Right atrium auricular region (tissue), 2 donors: ENCODE measurements around the gene CNDP1. TPM values are rescaled to one million over a fixed set of nuclear protein-coding genes. Genes with fewer than 3 reads are reported as not detected.

Experiments used
- DNase-seq: peaks from one replicate; pipeline ENCODE4 v3.0.0-alpha.2; 2019; ENCODE audit warnings: low spot score
- H3K27ac ChIP-seq, 2 donors: fragments of 200-600 bp; sonication (generic); 1 replicate in 1 of 2; 2 replicates in 1 of 2; pipeline ENCODE4 v1.5.1; 2016 to 2019
- H3K27me3 ChIP-seq, 2 donors: fragments of 200-600 bp; sonication (generic); one replicate each; pipeline versions ENCODE4 v1.5.1 to v1.6.0; 2017 to 2019
- H3K36me3 ChIP-seq: fragments of 200-600 bp; sonication (generic); one replicate; pipeline ENCODE4 v1.5.1; 2016
- H3K4me1 ChIP-seq, 2 donors: fragments of 200-600 bp; sonication (generic); one replicate each; pipeline versions ENCODE4 v1.5.1 to v1.6.0; 2017 to 2019
- H3K4me3 ChIP-seq, 2 donors: fragments of 200-600 bp; sonication (generic); 1 replicate in 1 of 2; 2 replicates in 1 of 2; pipeline ENCODE4 v1.5.1; 2017 to 2019; ENCODE audit warnings: mild to moderate bottlenecking in 1 of 2, moderate library complexity in 1 of 2
- H3K9me3 ChIP-seq, 2 donors: fragments of 200-600 bp; sonication (generic); one replicate each; pipeline ENCODE4 v1.5.1; 2019
- CTCF ChIP-seq, 2 donors: fragments of 200-600 bp; sonication (generic); IDR thresholded peaks; one replicate each; pipeline ENCODE4 v1.5.1; 2019; ENCODE audit warnings: antibody characterized with exemption in 2 of 2
- total RNA-seq, 2 donors: library from RNA; depleted of rRNA; stranded (reverse); fragments of >200 nt; gene quantifications; one replicate each; pipeline ENCODE4 v1.1.0, GENCODE V29; 2016

CNDP1 gene
- total RNA-seq, 2 donors from 2014 or later: not detected

- H3K27me3 ChIP-seq: no peaks in the 10 kb centered on the region
- no peak for DNase-seq
- H3K36me3 ChIP-seq: peaks cover 7% of the 10 kb centered on the region
- H3K9me3 ChIP-seq: no peaks in the 10 kb centered on the region
- TF ChIP-seq CTCF (IDR thresholded peaks at IDR 0.05): no peak
- H3K4me3 ChIP-seq: no peak overlapping the region
- peaks cover 0 to 43% of the 10 kb centered on the region in 2 donors for H3K4me1 ChIP-seq
- no peak overlapping the region for H3K27ac ChIP-seq
Observed at GRCh38 chr18:74595431-74595830, 61.1 kb downstream of the CNDP1 start.

GRCh38 chr18:74597034-74597661, 62.8 kb downstream of the CNDP1 start:
- no peaks in the 10 kb centered on the region for H3K9me3 ChIP-seq
- TF ChIP-seq CTCF (IDR thresholded peaks at IDR 0.05): peak in 1 of 2 donors; percentile 9
- peak; percentile 79 for DNase-seq
- no peaks in the 10 kb centered on the region for H3K27me3 ChIP-seq
- H3K4me1 ChIP-seq: peaks cover 0 to 48% of the 10 kb centered on the region in 2 donors
- H3K36me3 ChIP-seq: peaks cover 7% of the 10 kb centered on the region
- H3K27ac ChIP-seq: peak overlapping the region; percentile 98 to 100
- H3K4me3 ChIP-seq: peak overlapping the region; percentile 92 to 98

- H3K9me3 ChIP-seq: no peaks in the 10 kb centered on the region
- no peaks in the 10 kb centered on the region for H3K27me3 ChIP-seq
- H3K27ac ChIP-seq: peak within 1 kb of the TSS; percentile 98 to 100
- peaks cover 7% of the 10 kb centered on the region for H3K36me3 ChIP-seq
- H3K4me1 ChIP-seq: peaks cover 0 to 48% of the 10 kb centered on the region in 2 donors
- DNase-seq: peak; percentile 88
- no peak for TF ChIP-seq CTCF (IDR thresholded peaks at IDR 0.05)
- H3K4me3 ChIP-seq: peak within 1 kb of the TSS; percentile 92 to 98
Observed at GRCh38 chr18:74597662-74598349, 63.5 kb downstream of the CNDP1 start, which contains the start of gene ZNF407. TSS of gene ZNF407 (plus strand) at chr18:74597870. CDS start at chr18:74631020, 33,150 bp downstream.

- H3K27me3 ChIP-seq: no peaks in the 10 kb centered on the region
- peaks cover 0 to 48% of the 10 kb centered on the region in 2 donors for H3K4me1 ChIP-seq
- H3K4me3 ChIP-seq: peak overlapping the region; percentile 92 to 98
- H3K36me3 ChIP-seq: peaks cover 2% of the 10 kb centered on the region
- no peaks in the 10 kb centered on the region for H3K9me3 ChIP-seq
- peak in 1 of 2 donors; percentile 36 for TF ChIP-seq CTCF (IDR thresholded peaks at IDR 0.05)
- DNase-seq: peak; percentile 59
- peak overlapping the region; percentile 98 to 100 for H3K27ac ChIP-seq
Observed at GRCh38 chr18:74598350-74599001, 64.2 kb downstream of the CNDP1 start.

- Histone ChIP-seq H3K27ac (no peak overlapping the region), H3K9me3 (no peaks in the 10 kb centered on the region), H3K4me3 (no peak overlapping the region), H3K27me3 (no peaks in the 10 kb centered on the region), H3K4me1 (peaks cover 0 to 16% of the 10 kb centered on the region in 2 donors), H3K36me3 (no peaks in the 10 kb centered on the region)
- DNase-seq: no peak
- TF ChIP-seq CTCF (IDR thresholded peaks at IDR 0.05): no peak
Observed at GRCh38 chr18:74604361-74604760, 70.1 kb downstream of the CNDP1 start.
